Measurements from ENCODE around the gene CA10.

Gene CA10

DNA sequence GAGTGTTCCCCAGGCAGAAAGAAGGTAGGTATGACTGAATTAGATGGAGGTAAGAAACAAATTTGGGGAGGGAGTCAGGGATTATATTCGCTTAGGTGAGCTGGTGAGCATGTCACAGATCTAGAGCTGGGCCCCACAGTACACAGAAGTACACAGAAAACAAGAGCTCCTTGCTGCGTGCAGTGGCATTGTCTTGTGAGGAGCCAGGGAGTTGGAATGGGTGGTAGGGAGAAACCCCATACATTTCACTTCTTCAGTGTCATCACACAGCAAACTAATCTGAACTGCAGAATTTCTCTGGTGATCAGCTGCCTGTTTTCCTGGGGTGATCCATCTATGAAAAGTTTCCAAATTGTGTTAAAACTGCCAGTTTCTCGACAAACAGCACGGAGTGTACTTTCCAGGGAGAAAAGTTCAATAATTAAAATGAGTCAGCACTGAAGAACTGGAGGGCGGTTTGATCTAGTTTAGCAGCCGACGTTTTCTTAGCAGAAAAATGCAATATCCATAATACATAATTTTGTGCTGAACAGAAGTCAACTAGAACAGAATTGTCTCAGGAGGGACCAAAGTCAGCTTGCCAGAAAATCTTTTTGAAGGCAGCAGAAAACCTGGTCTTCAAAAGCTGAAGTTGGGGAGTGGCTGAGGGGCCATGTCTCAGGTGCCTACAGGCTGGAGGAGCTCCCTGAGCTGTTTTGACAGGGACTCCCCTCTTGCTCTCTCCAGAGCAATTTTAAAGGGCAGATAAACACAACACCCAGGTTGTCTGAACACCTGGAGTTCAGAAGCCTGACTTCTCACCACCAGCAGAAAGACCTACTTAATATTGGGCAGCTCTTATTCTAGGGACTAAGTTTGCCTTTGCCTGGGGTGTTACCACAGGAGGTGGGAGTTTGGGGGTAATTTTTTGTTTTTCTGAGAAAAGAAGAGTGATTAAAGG, 448.6 kb downstream of the CA10 start:
- DNase-seq, result no peak

DNA sequence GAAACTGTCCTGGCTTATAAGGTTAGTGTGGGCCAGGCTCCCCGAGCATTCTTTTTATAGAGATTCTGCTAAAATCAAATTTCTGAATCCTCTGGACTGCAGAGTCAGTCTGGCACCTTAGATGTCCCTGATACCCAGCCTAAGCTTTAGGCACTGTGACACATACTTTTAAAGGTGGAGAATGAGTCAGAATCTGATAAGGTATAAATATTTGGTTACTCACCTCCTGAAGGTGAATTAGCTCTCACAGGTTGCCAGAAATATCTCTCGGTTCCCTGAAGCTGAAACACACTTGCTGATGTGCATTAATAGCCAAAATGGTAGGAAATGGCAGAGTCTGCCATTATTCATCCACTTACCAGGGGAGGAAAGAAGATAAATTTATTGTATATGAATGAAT, 451.3 kb downstream of the CA10 start:
- no peak for DNase-seq

DNA sequence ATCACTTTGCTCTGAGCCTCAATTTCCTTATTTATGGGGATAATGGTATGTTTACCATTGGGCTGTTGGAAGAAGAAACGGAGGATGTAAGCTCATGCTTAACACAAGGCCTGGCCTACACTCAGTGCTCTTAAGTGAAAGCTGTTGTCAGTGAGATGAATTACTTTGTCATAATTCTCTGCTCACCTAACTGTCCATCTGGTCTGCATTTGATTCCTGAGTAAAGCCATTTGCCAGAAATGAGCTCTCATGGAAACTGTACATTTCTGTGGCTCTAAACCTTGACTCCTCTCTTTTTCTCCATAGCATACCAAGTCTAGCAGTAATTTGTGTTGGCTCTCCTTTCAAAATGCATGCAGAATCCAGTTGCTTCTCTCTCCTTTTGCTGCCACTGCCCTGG, 452.4 kb downstream of the CA10 start:
- peak; percentile 7 for DNase-seq

DNA sequence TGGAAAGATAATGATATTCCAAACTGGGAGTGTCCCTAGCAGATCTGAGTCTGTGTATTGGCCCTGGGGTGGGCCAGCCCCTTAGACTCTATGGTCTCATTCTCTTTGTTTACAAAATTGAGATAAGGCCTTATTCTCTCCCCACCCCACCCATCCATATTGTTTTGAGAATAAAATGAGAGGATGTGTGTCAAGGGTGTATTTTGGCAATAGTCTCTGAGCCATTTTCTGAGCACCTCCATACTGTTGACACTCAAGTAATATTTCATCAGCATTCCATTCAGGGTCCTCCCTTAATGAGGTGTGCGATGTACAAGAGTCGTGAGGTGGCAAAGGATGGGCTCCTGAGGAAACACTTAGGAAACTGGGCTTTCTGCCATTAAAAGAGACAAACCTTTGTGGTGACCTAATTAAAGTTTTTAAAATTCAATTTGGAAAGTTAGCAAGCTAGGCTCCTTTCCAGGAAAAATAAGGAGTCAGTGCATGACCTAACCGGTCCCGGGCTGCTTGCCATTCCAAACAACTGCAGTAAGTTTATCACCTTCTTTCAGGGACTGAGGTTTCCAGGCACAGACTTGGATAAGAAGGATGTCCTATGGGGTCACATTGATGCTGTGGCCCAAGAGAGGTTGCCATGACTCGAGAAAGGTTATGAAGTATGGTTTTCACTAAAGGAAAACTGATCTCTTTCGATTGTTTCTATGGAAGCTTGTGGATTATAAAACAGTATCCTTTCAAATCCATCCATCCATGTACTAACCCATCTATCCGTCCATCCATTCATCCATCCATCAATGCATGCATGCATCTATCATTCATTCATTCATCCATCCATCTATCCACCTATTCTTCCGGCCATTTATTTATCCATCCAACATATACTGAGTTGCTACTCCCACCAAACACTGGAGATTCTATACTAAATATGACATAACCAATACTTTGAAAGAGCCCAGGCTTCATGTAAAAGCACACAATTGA, 454.9 kb downstream of the CA10 start:
- DNase-seq, result no peak

DNA sequence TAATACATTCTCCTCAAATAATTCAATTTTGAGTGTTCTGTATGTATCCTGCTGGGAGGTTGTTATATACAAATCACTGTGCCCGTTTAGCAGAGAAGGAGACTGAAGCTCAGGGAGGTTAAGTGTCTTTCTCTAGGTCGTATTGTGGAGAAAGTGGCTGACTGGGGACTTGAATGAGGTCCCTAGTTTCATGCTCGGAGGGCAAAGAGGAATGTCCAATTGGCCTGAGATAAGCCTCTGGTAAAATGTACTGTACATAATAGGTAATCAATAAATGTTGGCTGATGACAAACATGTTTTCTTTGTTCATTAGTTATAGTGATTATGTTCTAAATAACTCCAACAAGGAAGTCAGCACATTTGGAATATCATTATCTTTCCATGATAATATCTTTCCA, 455.6 kb downstream of the CA10 start:
- no peak for DNase-seq

DNA sequence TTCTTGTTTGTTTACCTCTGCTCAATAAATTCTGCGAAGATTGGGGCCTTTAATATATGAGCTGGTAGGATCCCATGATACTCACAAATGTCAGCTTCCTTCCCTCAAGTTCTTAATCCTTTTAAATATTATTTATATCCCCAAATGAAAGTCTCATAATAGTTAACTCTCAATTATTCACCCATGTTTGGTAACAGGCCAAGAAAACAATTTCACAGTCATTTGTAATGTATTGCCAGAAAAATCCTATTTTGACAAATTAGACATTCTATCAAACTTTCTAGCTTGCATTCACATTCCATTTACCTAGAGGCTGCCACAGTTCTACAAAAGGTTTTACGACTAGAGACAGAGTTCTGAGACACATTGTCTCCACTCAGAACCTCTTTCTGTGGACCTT, 457.0 kb downstream of the CA10 start:
- no peak for DNase-seq

DNA sequence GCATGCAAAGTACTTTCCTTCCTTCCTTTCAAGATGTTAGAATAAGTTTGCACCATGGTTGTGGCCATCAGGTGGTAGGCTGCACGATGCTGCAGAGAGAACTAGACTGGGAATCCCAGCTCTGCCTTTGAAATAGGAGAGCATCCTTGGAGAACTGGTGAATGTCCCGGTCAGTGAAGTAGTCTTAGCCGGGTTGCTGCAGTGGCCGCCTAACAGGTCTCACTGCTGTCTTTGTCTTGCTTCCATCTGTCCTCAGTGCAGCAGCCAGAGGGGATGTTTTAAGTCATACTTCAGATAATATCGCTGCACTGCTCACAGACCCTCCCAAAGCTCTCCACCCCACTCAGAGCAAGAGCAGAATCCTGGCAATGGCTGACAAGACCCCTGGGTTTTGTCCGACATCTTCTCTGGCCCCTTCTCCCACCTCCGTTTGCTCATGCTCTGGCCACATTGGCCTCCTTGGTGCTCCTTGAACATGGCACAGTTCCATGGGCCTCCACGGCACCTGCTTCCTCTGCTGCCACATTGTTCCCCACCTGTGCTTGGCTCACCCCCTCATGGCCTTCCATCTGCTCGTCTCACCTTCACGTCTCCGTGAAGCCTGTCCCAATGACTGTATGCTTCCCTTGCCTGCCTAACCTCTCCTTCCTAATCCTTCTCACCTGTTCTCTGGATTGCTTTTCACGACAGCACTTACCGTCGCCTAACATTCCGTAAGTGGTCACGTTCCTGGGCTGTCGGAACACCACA, 458.3 kb downstream of the CA10 start:
- no peak for DNase-seq

DNA sequence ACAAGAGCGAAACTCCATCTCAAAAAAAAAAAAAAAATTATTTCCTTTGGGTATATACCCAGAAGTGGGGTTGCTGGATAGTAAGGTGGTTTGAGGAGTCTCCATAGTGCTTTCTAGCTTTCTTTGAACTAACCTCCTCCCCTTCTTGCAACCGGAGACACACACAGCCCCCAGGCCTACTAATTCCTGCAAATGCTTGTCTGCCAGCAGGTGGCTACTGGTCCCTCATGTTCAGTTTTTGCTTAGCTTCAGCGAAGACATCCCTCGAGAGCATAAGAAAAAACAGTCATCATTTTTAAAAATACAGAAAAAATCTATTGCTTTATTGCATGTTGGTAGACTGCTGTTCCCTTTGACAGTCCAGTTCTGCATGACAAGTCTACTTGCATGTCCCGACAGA, 459.2 kb downstream of the CA10 start:
- DNase-seq, result no peak

DNA sequence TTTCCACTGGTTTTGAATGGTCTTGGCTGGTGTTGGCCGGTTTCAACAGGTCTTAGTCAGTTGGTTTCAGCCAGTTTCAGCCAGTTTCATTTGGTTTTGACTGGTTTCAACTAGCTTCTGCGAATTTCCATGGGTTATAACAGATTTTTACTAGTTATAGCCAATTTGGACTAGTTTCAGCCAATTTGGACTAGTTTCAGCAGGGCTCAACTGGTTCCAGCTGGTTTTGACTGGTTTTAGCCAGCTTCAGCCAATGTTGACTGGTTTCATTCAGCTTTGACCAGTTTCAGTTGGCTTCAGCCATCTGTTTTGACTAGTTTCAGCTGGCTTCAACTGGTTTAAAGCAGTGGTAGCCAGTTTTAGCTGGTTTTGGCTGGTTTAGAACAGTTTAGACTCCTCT, 465.6 kb downstream of the CA10 start:
- DNase-seq, result no peak

DNA sequence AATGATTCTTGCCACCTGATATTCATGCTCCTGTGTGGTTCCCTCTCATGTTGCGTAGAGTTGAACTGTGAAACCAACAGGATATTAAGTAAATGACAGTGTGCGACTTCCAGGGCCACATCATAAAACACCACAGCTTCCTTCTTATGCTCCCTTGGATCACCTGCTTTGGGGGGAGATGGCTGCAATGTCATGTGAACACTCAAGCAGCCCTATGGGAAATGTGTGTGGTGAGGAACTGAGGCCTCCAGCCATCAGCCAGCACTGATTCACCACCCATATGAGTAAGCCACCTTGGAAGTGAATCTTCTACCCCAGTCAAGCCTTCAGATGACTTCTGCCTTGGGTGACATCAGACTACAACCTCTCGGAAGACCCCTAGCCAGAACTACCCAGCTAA, 470.6 kb downstream of the CA10 start:
- no peak for DNase-seq

DNA sequence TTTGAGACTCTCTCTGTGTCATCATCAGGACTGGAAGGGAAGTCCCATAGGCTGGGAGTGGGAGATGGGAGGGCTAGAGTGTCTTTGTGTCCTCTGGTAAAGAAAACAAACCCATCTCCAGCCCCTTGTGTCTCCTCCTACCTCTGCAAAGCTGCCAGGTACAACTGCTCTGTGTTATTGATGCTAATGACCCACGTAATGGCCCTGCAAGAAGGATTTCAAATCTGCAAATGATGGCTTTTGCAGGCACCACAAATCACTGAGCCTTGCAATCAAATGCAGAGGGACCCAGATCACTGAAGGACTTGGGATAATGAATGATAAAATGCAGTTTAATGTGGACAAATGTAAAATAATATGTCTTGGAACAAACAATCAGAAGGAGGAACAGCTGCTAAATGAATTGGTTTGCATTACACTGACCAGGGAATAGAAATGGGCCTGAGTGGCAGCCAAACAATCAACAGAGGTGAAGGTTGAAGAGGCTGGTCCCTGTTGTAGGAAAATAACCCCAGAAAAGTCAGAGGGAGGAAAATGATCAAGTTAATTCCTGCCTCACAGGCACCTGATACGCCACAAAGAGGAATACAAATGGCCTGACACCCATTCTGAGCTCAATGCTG, 473.1 kb downstream of the CA10 start:
- no peak for DNase-seq

DNA sequence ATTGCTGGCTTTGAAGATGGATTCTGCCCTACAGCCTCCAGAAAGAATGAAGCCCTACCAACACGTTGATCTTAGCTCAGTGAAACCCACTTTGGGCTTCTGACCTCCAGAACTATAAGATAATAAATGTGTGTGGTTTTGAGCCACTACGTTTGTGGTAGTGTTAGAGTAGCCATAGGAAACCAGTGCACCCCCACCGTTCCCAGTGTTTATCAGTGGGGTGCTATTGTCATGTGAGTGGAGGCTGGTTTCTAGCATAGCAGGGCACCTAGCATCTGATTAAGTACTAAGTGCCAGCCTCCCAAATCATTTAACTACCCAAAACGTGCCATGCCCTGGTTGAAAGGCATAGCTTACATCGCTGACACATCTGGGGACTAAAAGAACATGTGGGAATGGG, 474.3 kb downstream of the CA10 start:
- no peak for DNase-seq

DNA sequence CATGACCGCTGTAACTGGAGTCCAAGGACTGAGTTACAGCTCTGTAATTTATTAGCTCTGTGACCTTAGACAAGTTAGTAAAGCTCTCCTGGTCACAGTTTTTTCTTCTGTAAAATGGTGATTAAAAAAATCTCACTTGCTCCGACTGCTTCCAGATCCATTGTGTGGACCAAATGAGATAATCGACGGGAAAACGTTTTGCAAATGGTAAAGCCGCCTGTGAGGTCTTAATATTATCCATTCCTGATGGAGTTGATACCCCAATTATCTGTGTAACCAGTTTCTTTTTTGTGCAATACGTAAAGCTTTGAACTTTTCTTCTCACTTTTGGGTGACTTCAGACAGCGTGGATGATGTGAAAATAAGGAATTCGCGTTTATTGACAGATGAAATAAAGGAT, 475.2 kb downstream of the CA10 start:
- no peak for DNase-seq

DNA sequence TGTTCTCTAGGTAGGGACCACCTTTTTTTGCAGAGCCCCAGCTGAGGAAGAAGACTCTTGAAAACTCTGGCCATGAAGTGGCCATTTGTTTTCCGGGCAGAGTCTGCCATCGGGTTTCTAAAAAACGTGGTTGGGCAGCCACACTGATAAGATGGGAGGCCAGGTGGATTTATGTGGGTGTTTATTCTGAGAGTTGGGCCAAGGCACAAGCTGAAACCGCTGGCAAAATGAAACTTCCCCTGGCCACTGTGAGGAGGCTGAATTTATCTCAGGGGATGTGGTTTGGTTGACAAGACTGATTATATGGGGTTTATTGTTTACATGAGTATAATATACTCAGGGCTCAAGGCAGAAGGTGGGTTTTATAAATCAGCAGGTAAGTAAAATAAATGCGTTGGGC, 476.4 kb downstream of the CA10 start:
- DNase-seq, result no peak

DNA sequence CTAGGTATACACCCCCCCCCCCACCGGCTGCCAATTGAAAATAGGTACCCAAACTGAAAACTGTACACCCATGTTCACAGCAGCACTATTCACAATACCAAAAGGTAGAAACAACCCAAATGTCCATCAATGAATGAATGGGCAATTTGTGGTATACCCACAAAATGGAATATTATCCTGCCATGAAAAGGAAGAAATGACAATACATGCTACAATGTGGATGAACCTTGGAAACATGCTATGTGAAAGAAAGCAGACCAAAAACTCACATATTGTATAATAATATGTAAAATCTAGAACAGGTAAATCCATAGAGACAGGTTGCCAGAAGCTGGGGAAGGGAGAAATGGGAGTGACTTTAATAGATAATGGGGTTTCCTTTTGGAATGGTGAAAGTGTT, 480.6 kb downstream of the CA10 start:
- DNase-seq, result no peak

DNA sequence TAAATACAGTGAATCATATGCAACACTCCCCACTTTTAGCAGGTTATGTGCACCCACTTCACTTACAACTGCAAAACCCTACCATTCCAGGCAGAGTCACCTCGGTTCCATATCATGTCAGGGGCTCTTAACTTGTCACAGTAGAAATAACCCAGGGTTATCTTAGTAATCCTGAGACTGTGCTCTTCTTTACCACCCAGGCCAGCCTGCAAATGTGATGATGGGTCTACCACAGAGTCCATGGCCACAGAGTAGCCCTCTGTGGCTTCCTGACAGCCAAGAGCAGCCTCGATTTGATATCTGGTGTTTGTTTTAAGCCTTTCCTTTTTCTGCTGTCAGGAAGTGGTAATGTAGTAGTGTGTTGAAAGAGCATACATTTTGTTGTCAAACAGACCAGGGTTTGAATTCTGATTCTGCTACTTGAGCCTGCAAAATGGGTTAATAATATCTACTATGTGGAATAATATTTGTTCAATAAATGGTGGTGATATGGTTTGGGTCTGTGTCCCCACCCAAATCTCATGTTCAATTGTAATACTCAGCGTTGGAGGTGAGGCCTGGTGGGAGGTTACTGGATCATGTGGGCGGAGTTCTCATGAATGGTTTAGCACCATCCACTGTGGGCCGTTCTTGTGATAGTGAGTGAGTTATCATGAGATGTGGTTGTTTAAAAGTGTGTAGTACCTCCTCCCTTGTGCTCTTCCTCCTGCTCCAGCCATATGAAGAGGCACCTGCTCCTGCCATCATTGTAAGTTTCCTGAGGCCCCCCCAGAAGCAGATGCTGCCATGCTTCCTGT, 481.6 kb downstream of the CA10 start:
- no peak for DNase-seq

DNA sequence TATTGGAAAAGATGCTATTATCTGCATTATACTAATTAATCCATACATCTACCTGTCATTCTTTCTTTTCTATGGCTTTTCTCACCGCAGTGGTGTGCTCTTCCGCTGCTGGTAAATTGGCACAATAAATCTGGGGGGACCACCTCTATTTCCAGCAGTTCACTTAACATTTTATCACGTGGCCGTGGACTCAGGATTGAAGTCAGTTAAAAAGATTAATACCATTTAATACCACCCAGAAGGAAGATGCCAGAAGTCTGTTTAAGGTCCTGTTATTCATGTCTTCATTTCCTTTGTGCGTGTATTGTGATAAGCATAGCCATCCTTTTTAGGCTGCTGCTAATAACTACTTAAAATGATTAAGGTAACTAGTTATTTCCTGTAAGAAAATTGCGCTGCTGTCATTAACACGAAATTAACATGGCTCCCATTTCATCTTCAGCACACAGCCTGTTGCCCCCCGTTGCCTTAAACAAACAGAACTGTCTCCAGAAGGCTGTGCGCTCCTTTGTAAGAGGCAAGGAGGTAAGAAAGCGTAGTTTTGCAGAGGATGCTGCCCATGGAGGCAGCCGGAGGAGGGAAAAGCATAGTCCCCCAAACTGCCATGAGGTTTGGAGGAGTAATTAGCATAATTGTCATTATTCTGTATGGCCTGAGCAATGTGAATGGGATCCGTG, 483.8 kb downstream of the CA10 start:
- DNase-seq, result no peak

DNA sequence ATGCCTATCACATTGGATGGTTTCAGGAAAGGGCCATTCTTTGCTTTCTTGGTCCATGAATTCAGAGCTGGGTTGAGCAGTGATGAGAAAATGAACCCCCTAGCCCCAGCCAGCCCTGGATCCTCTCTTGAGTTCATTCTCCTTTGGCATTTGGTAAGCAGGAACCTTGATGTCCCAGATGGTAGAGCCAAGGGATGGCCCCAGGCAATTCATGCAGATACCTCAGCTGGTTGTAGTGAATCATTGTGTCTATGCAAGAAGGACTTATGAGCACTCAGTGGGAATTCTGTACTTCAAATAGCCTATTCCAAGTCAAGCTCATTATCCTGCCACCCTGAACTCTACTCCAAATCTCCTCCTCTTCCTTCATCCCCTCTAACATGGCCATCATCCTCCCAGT, 485.4 kb downstream of the CA10 start:
- DNase-seq, result no peak

DNA sequence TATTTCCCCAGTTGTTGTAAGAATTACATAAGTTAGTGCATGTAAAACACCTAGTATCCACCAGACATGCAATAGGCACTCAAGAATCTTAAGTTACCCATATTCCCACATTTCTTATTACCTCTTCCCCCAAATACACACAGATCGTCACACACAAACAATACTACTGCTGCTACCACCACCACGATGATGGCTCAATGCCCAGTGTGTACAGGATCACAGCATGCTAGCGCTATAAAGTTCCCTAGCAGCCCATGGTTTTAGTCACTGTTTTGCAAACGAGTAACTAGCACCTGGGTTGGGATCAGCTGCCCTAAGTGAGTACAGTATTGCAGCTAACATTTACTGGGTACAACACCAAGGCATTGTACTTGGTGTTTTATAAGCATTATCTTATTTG, 486.4 kb downstream of the CA10 start:
- DNase-seq, result no peak

DNA sequence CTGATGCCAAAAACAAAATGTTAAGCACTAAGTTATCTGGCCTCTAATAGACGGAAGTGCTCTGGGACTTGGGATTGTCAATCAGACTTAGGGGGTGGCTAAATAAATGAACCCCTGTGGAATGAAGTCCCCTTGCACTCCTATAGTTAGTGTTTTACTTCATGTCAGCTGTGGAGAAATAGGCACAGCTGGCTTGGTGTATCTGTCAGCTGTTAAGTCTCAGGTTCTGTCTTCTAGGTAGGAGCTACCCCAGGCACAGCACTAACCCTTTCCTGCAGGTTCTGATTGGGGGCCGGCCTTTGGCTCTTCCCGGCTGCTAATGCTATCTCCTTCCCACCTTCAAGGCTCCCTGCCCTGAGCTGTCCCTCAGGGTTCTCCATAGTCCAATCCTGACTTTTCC, 487.6 kb downstream of the CA10 start:
- no peak for DNase-seq

DNA sequence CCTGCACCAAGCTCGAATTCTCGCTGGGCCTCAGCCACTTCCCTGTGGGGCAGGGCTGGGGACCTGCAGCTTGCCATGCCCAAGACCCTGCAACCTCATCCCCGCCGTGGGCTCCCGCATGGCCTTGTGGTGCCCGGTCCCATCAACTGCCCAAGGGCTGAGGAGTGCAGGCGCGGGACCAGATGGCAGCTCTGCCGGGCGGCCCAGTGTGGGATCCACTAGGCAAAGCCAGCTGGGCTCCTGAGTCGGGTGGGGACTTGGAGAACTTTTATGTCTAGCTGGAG, 489.6 kb downstream of the CA10 start:
- no peak for DNase-seq

Measured in NCI-H524 treated with DMSO at 0.1 percent for 48 hours (cell line).